GM19395 (cell line): Measurements from ENCODE around the gene NAGPA.

Experiments used
- ATAC-seq: cut with Tn5 transposase; IDR thresholded peaks from one replicate; pipeline ENCODE4 v1.9.1; 2021; ENCODE audit warnings: mild to moderate bottlenecking, moderate library complexity; ENCODE audit not compliant: unreplicated experiment

NAGPA gene

GRCh38 chr16:5028950-5029475, 4.7 kb downstream of the NAGPA start:
- no peak for ATAC-seq

GRCh38 chr16:5027575-5028235, 6.0 kb downstream of the NAGPA start:
- no peak for ATAC-seq

GRCh38 chr16:5027086-5027485, 6.6 kb downstream of the NAGPA start:
- no peak for ATAC-seq

GRCh38 chr16:5026664-5027063, 7.1 kb downstream of the NAGPA start:
- ATAC-seq = no peak

GRCh38 chr16:5025171-5025632, 8.5 kb downstream of the NAGPA start:
- no peak for ATAC-seq

GRCh38 chr16:5024632-5025031, 9.1 kb downstream of the NAGPA start:
- no peak for ATAC-seq

GRCh38 chr16:5022521-5022920, 11.2 kb downstream of the NAGPA start:
- no peak for ATAC-seq

- ATAC-seq = no peak
These were observed 13.2 kb downstream of the NAGPA start for GRCh38 chr16:5020551-5020950.

GRCh38 chr16:5019775-5020174, 14.0 kb downstream of the NAGPA start:
- no peak for ATAC-seq

GRCh38 chr16:5018793-5019192, 14.9 kb downstream of the NAGPA start:
- ATAC-seq = no peak

GRCh38 chr16:5017678-5017969, 16.1 kb downstream of the NAGPA start:
- ATAC-seq = no peak

- ATAC-seq = no peak
These were observed 16.6 kb downstream of the NAGPA start for GRCh38 chr16:5016967-5017677.

GRCh38 chr16:5015887-5016286, 17.8 kb downstream of the NAGPA start:
- ATAC-seq = no peak

GRCh38 chr16:5015351-5015750, 18.4 kb downstream of the NAGPA start:
- ATAC-seq = no peak

- ATAC-seq = no peak
These were observed 20.8 kb downstream of the NAGPA start for GRCh38 chr16:5012887-5013286.

- ATAC-seq = no peak
These were observed 22.1 kb downstream of the NAGPA start for GRCh38 chr16:5011637-5012036.

GRCh38 chr16:5010576-5011329, 23.0 kb downstream of the NAGPA start:
- ATAC-seq = no peak

GRCh38 chr16:5008311-5008731, 25.4 kb downstream of the NAGPA start:
- ATAC-seq = no peak

- no peak for ATAC-seq
These were observed 26.5 kb downstream of the NAGPA start for GRCh38 chr16:5007256-5007655.

- ATAC-seq = no peak
These were observed 27.2 kb downstream of the NAGPA start for GRCh38 chr16:5006348-5007193.

GRCh38 chr16:5005916-5006315, 27.8 kb downstream of the NAGPA start:
- ATAC-seq = no peak
